ENCODE measurements around the gene RNFT2. TPM values are rescaled to one million over a fixed set of nuclear protein-coding genes. Genes with fewer than 3 reads are reported as not detected.
"Not testable (repeated sequence)": the region's sequence is repeated elsewhere in the genome, so short reads cannot be mapped to it uniquely, and the experiment has no call there.

RNFT2 gene
- polyA plus RNA-seq, 1 donor, result 1.1 TPM

- DNase-seq, result no peak
Observed at GRCh38 chr12:116710370-116711150, 27.6 kb upstream of the RNFT2 start.

- no peak for DNase-seq
Observed at GRCh38 chr12:116712458-116713303, 25.4 kb upstream of the RNFT2 start.

GRCh38 chr12:116713527-116713926, 24.6 kb upstream of the RNFT2 start:
- no peak for DNase-seq

GRCh38 chr12:116714175-116714574, 23.9 kb upstream of the RNFT2 start:
- DNase-seq, result no peak

- DNase-seq, result peak; percentile 82
Observed at GRCh38 chr12:116717466-116718437, 20.4 kb upstream of the RNFT2 start.

GRCh38 chr12:116718655-116719454, 19.3 kb upstream of the RNFT2 start:
- DNase-seq, result no peak

GRCh38 chr12:116719731-116720528, 18.2 kb upstream of the RNFT2 start:
- no peak for DNase-seq

- no peak for DNase-seq
Observed at GRCh38 chr12:116722245-116722644, 15.9 kb upstream of the RNFT2 start.

GRCh38 chr12:116726694-116727093, 11.4 kb upstream of the RNFT2 start:
- no peak for DNase-seq

GRCh38 chr12:116727261-116727660, 10.9 kb upstream of the RNFT2 start:
- no peak for DNase-seq

- no peak for DNase-seq
Observed at GRCh38 chr12:116727891-116728290, 10.2 kb upstream of the RNFT2 start.

GRCh38 chr12:116731801-116732200, 6.3 kb upstream of the RNFT2 start:
- no peak for DNase-seq

- DNase-seq, result no peak
Observed at GRCh38 chr12:116734156-116734768, 3.9 kb upstream of the RNFT2 start.

- DNase-seq, result no peak
Observed at GRCh38 chr12:116735084-116735483, 3.0 kb upstream of the RNFT2 start.

GRCh38 chr12:116735951-116736599, 2.0 kb upstream of the RNFT2 start:
- no peak for DNase-seq

- DNase-seq, result no peak
Observed at GRCh38 chr12:116736962-116737773, 947 bp upstream of the RNFT2 start.

- DNase-seq, result no peak
Observed at GRCh38 chr12:116739381-116739887, 1.3 kb downstream of the RNFT2 start.

- not testable (repeated sequence) for DNase-seq
Observed at GRCh38 chr12:116742787-116743186, 4.7 kb downstream of the RNFT2 start.

- no peak for DNase-seq
Observed at GRCh38 chr12:116744766-116745165, 6.7 kb downstream of the RNFT2 start.
